HCT116 (cell line): ENCODE measurements around the gene WASL. TPM values are rescaled to one million over a fixed set of nuclear protein-coding genes. Genes with fewer than 3 reads are reported as not detected.

ENCODE experiments used
- ATAC-seq: fragments of 200-7000 bp; cut with Tn5 transposase; 2 replicates; pipeline ENCODE4 v1.9.1; 2020; ENCODE audit warnings: mild to moderate bottlenecking, moderate library complexity
- BruUV-seq: library from RNA; stranded (reverse); fragments of 400-500 nt; replicated peaks from 2 replicates; lab custom pipeline; 2021; lab: Mats Ljungman, UMichigan
- CTCF ChIA-PET: fragments of 300-600 bp; sonication (Branson Sonifier 250); formaldehyde crosslinking; loops from one replicate; lab custom pipeline; 2021; ENCODE audit warnings: antibody characterized with exemption; lab: Charles Lee
- POLR2A ChIA-PET: fragments of 300-600, 350-600 bp; sonication (Branson Sonifier 250); formaldehyde crosslinking; loops from one replicate; lab custom pipeline; 2021; ENCODE audit warnings: antibody characterized with exemption; lab: Charles Lee
- RAD21 ChIA-PET, 2 experiments: fragments of 300-600 bp; sonication (Branson Sonifier 250); formaldehyde crosslinking; loops; one replicate each; lab custom pipeline; 2023; ENCODE audit warnings: low total read pairs in 2 of 2; ENCODE audit not compliant: uncharacterized antibody in 2 of 2, unreplicated experiment in 2 of 2, low non-redundant PET in 1 of 2; lab: Charles Lee
- DNase-seq: peaks from one replicate; pipeline ENCODE4 v3.0.0-alpha.2; 2010; ENCODE audit warnings: low read depth, low spot score
- H2AFZ ChIP-seq: fragments of 200-600 bp; shearing (Covaris generic), sonication (generic); 2 replicates; pipeline ENCODE4 v1.6.1; 2017; ENCODE audit warnings: low read depth, mixed run types, mixed read lengths, antibody characterized with exemption, low read length; ENCODE audit not compliant: poor library complexity, severe bottlenecking
- H3K27ac ChIP-seq: 2 replicates; pipeline ENCODE4 v1.5.1; 2012; ENCODE audit warnings: low read depth, low read length
- H3K27me3 ChIP-seq: fragments of 200-600 bp; sonication (generic); 2 replicates; pipeline ENCODE4 v1.6.1; 2016; ENCODE audit warnings: mixed run types, low read length, mixed read lengths; ENCODE audit not compliant: insufficient read depth
- H3K36me3 ChIP-seq, 2 experiments: fragments of 200-500 bp in 1 of 2; fragments of 200-600 bp in 1 of 2; sonication (Bioruptor generic) in 1 of 2; sonication (generic) in 1 of 2; 2 replicates each; pipeline versions ENCODE4 v1.5.1 to v1.6.1; 2014 to 2016; ENCODE audit warnings: low read length in 2 of 2, inconsistent platforms in 1 of 2, mixed read lengths in 1 of 2, mixed run types in 1 of 2; ENCODE audit not compliant: insufficient read depth in 2 of 2, control insufficient read depth in 1 of 2
- H3K4me1 ChIP-seq, 2 experiments: fragments of 200-600 bp in 1 of 2; sonication (generic) in 1 of 2; 2 replicates each; pipeline versions ENCODE4 v1.5.1 to v1.6.1; 2012 to 2017; ENCODE audit warnings: low read length in 2 of 2, inconsistent platforms in 1 of 2, mild to moderate bottlenecking in 1 of 2, mixed read lengths in 1 of 2, mixed run types in 1 of 2, moderate library complexity in 1 of 2; ENCODE audit not compliant: insufficient read depth in 2 of 2, control insufficient read depth in 1 of 2
- H3K4me2 ChIP-seq: fragments of 200-600 bp; sonication (generic); 2 replicates; pipeline ENCODE4 v1.6.1; 2017; ENCODE audit warnings: mixed run types, low read length, mixed read lengths
- H3K4me3 ChIP-seq, 2 experiments: fragments of 200-600 bp in 1 of 2; sonication (generic) in 1 of 2; replicated peaks in 1 of 2; 2 replicates each; pipeline ENCODE4 v1.5.1; 2011 to 2016; ENCODE audit warnings: low read length in 2 of 2, control low read depth in 1 of 2, low read depth in 1 of 2, mild to moderate bottlenecking in 1 of 2, mixed read lengths in 1 of 2, mixed run types in 1 of 2
- H3K79me2 ChIP-seq: fragments of 200-600 bp; sonication (generic); 2 replicates; pipeline ENCODE4 v1.6.1; 2017; ENCODE audit warnings: mild to moderate bottlenecking, mixed run types, low read length, moderate library complexity, mixed read lengths; ENCODE audit not compliant: insufficient read depth
- H3K9ac ChIP-seq: fragments of 200-600 bp; sonication (generic); 2 replicates; pipeline ENCODE4 v1.6.1; 2016; ENCODE audit warnings: low read length, mixed read lengths
- H3K9me2 ChIP-seq: fragments of 200-600 bp; sonication (generic), shearing (Covaris generic); 2 replicates; pipeline ENCODE4 v1.6.1; 2017; ENCODE audit warnings: mixed run types, mild to moderate bottlenecking, moderate library complexity; ENCODE audit not compliant: insufficient read depth
- H3K9me3 ChIP-seq, 2 experiments: fragments of 200-500 bp in 1 of 2; fragments of 200-600 bp in 1 of 2; sonication (Bioruptor generic) in 1 of 2; sonication (generic) in 1 of 2; 2 replicates each; pipeline ENCODE4 v1.6.1; 2014 to 2017; ENCODE audit warnings: low read length in 2 of 2, mixed read lengths in 2 of 2, inconsistent platforms in 1 of 2, low read depth in 1 of 2, mild to moderate bottlenecking in 1 of 2, mixed run types in 1 of 2, moderate library complexity in 1 of 2; ENCODE audit not compliant: control insufficient read depth in 1 of 2, insufficient read depth in 1 of 2
- H4K20me1 ChIP-seq: fragments of 200-600 bp; sonication (generic), shearing (Covaris generic); 2 replicates; pipeline ENCODE4 v1.6.1; 2017; ENCODE audit warnings: mixed run types, mild to moderate bottlenecking, moderate library complexity; ENCODE audit not compliant: insufficient read depth
- CBX3 ChIP-seq: IDR thresholded peaks from 2 replicates; pipeline ENCODE4 v1.6.1; 2012; ENCODE audit warnings: low read depth
- EGR1 ChIP-seq: IDR thresholded peaks from 2 replicates; pipeline ENCODE4 v1.6.1; 2012; ENCODE audit warnings: low read depth
- ELF1 ChIP-seq: IDR thresholded peaks from 2 replicates; pipeline ENCODE4 v1.6.1; 2012; ENCODE audit warnings: low read depth, borderline replicate concordance
- RAD21 ChIP-seq: IDR thresholded peaks from 2 replicates; pipeline ENCODE4 v1.6.1; 2012; ENCODE audit warnings: low read depth, mild to moderate bottlenecking
- SP1 ChIP-seq: IDR thresholded peaks from 2 replicates; pipeline ENCODE4 v1.6.1; 2012; ENCODE audit warnings: low read depth
- ZNF274 ChIP-seq: fragments of 200-500 bp; sonication (Bioruptor generic); IDR thresholded peaks from 2 replicates; pipeline ENCODE4 v1.6.1; 2014; ENCODE audit warnings: mild to moderate bottlenecking, low read depth, low read length, inconsistent platforms
- intact Hi-C: fragments of 100-400 bp; cut with micrococcal nuclease; formaldehyde crosslinking; loops from 2 replicates; pipeline ENCODE4 v1.10.0; 2022
- total RNA-seq: library from RNA; stranded (reverse); gene quantifications from one replicate; pipeline ENCODE4 v1.2.1, GENCODE V29; 2021; ENCODE audit not compliant: unreplicated experiment
- TF ChIP-seq, protein P1 (sequence below): IDR thresholded peaks from 2 replicates; pipeline ENCODE4 v1.6.1; 2012
- TF ChIP-seq, protein P2 (sequence below), 3 experiments: fragments of 200-600 bp in 1 of 3; sonication (generic) in 1 of 3; IDR thresholded peaks in 2 of 3; conservative IDR thresholded peaks in 1 of 3; 2 replicates each; pipeline ENCODE4 v1.5.1; 2012 to 2017; ENCODE audit warnings: low read depth in 2 of 3, low read length in 2 of 3, antibody characterized with exemption in 1 of 3, borderline replicate concordance in 1 of 3, control low read depth in 1 of 3, mild to moderate bottlenecking in 1 of 3, mixed read lengths in 1 of 3, mixed run types in 1 of 3, moderate library complexity in 1 of 3; ENCODE audit not compliant: insufficient read depth in 1 of 3

WASL gene
- total RNA-seq, 1 experiment from 2014 or later = 26.2 TPM

DNA sequence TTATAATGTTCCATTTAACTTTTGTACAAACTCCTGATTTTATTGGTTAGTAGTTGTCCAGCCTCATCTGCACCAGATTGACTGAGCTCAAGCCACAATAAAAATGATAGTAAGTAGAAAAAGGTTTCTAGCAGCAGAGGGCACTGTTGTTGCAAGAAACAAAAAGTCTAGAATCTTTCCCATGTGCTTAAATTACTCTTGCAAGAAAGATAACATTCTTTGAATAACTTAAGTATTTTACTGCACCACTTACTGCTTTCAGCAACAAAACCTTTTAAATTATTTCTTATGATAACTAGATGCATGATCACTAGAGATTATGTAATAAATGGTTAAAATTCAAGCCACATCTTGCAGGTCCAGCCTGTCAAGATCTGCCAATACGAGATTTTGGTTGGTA, 66.1 kb downstream of the WASL start:
- H3K4me1 ChIP-seq = no peaks in the 10 kb centered on the region
- no peak overlapping the region for H3K4me3 ChIP-seq
- no peaks in the 10 kb centered on the region for H3K27me3 ChIP-seq
- H3K36me3 ChIP-seq = peaks cover 4 to 7% of the 10 kb centered on the region in 2 experiments; a peak in 3 of 4 replicates
- DNase-seq (peak; percentile 23), ATAC-seq (peak; percentile 65; the same call in 1 of the 2 replicates)
- H3K79me2 ChIP-seq = no peaks in the 10 kb centered on the region
- ChIA-PET RAD21 (no interaction called here), CTCF (interaction anchor here (0.7 to 1.6 kb wide), 19 partner anchors 9 to 472 kb away, joined by 3 to 16 read pairs (median 5); no protein-coding TSS in a partner anchor), POLR2A (no interaction called here)
- no peaks in the 10 kb centered on the region for H3K9me3 ChIP-seq
- no peak overlapping the region for H2AFZ ChIP-seq
- no peaks in the 10 kb centered on the region for H4K20me1 ChIP-seq
- no peak overlapping the region for H3K27ac ChIP-seq
- intact Hi-C loops = loop anchor here (1.0 to 5.0 kb wide), 4 partner anchors 100 to 190 kb away; no protein-coding TSS in a partner anchor
- H3K4me2 ChIP-seq = no peak overlapping the region
- no peaks in the 10 kb centered on the region for H3K9me2 ChIP-seq
- TF ChIP-seq SP1 = no peak
- peak; percentile 69 for TF ChIP-seq RAD21
- TF ChIP-seq, protein P1, sequence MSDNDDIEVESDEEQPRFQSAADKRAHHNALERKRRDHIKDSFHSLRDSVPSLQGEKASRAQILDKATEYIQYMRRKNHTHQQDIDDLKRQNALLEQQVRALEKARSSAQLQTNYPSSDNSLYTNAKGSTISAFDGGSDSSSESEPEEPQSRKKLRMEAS = no peak
- TF ChIP-seq ZNF274 = no peak
- TF ChIP-seq, protein P2, sequence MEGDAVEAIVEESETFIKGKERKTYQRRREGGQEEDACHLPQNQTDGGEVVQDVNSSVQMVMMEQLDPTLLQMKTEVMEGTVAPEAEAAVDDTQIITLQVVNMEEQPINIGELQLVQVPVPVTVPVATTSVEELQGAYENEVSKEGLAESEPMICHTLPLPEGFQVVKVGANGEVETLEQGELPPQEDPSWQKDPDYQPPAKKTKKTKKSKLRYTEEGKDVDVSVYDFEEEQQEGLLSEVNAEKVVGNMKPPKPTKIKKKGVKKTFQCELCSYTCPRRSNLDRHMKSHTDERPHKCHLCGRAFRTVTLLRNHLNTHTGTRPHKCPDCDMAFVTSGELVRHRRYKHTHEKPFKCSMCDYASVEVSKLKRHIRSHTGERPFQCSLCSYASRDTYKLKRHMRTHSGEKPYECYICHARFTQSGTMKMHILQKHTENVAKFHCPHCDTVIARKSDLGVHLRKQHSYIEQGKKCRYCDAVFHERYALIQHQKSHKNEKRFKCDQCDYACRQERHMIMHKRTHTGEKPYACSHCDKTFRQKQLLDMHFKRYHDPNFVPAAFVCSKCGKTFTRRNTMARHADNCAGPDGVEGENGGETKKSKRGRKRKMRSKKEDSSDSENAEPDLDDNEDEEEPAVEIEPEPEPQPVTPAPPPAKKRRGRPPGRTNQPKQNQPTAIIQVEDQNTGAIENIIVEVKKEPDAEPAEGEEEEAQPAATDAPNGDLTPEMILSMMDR (IDR thresholded peaks at IDR 0.05 in 2 of 3, conservative IDR thresholded peaks at IDR 0.05 in 1 of 3; ENCODE audit: borderline replicate concordance in 1 of 3, insufficient read depth in 1 of 3, low read depth in 2 of 3, low read length in 2 of 3) = peak; percentile 44 to 62 (median 45); a peak in 5 of 6 replicates
- TF ChIP-seq EGR1 = no peak
- no peak for TF ChIP-seq ELF1
- no peak for TF ChIP-seq CBX3
- BruUV-seq = no TSS peak
- H3K9ac ChIP-seq = no peak overlapping the region
